ENCODE measurements around the gene PAX9.

The PAX9 gene

DNA sequence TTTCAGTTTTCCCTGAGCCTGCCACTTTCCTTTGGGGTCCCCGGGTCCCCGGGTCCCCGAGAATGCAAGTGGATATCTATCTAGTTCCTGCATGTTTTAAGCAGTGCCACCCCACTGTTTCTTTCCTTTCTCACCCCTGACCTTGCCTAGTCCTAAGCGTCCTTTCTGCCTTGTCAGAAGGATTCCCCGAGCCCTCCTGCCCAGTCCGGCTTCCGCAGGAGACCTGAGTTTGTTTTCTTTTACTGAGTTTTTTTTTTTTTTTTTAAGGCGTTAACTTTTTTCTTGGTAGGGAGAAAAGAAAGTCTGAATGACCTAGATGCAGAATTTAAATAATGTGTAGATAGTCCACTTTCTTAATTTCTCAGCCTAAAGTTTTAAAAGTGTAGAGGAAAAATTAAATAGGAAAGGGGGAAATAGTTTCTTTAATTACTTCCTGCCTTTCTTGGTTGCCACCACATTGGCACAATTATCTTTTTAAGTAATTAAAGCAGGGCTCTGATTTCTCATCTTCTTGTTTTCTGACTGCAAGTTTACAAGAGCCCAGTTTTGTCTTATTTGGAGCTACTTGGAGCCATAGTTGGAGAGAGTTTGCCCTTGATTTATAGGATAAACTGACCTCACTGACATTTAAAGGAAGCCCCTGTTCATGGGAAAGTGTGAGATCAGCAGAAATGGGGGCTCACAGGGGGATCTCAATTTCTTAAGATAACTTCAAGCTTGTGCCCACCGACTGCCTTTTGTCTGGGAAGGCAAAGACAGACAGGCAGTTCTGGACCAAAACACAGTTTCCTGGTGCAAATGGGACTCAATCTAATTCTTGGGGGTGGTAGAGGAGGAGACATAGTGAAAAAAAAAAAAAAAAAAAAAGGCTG is 2.9 kb downstream of the PAX9 start:
- peak overlapping the region; percentile 81 for H3K4me3 ChIP-seq (ENCODE audit: low read length)
- DNase-seq (ENCODE audit: low read depth) = no peak

DNA sequence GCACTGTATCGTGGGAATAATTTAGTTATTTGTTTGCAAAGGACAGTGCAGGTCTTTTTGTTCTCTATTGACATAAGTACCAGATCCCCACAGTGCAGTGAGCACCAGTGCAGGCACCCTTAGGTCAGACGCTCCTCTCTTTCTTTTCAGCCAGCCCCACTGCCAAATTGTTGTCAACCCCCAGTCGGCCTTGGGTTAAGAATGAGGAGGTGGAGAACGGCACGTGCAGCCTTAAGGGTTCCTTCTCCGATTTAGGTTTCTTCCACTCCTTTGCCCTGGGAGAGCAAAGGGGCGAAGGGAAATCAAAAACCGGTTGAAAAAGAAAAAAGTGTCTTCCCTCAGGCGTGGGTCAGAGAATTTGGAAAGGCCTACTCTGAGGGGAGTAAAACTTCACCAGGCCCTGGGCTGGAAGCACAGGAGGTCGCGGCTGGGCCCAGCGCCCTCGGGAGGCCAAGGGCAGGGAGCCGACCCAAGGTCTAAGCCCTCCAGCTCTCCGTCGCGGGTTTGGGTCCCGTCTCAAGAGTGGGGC is 4.3 kb downstream of the PAX9 start:
- H3K4me3 ChIP-seq (ENCODE audit: low read length) = peak overlapping the region; percentile 81
- TF ChIP-seq, protein P1, sequence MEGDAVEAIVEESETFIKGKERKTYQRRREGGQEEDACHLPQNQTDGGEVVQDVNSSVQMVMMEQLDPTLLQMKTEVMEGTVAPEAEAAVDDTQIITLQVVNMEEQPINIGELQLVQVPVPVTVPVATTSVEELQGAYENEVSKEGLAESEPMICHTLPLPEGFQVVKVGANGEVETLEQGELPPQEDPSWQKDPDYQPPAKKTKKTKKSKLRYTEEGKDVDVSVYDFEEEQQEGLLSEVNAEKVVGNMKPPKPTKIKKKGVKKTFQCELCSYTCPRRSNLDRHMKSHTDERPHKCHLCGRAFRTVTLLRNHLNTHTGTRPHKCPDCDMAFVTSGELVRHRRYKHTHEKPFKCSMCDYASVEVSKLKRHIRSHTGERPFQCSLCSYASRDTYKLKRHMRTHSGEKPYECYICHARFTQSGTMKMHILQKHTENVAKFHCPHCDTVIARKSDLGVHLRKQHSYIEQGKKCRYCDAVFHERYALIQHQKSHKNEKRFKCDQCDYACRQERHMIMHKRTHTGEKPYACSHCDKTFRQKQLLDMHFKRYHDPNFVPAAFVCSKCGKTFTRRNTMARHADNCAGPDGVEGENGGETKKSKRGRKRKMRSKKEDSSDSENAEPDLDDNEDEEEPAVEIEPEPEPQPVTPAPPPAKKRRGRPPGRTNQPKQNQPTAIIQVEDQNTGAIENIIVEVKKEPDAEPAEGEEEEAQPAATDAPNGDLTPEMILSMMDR (IDR thresholded peaks at IDR 0.05; ENCODE audit: insufficient read depth, low read depth, low read length, missing control alignments) = no peak
- no peak for DNase-seq (ENCODE audit: low read depth)

More for the DNA sequence above, 2.9 kb downstream of the PAX9 start:
- TF ChIP-seq, protein P1 (IDR thresholded peaks at IDR 0.05; ENCODE audit: insufficient read depth, low read depth, low read length, missing control alignments) = no peak

DNA sequence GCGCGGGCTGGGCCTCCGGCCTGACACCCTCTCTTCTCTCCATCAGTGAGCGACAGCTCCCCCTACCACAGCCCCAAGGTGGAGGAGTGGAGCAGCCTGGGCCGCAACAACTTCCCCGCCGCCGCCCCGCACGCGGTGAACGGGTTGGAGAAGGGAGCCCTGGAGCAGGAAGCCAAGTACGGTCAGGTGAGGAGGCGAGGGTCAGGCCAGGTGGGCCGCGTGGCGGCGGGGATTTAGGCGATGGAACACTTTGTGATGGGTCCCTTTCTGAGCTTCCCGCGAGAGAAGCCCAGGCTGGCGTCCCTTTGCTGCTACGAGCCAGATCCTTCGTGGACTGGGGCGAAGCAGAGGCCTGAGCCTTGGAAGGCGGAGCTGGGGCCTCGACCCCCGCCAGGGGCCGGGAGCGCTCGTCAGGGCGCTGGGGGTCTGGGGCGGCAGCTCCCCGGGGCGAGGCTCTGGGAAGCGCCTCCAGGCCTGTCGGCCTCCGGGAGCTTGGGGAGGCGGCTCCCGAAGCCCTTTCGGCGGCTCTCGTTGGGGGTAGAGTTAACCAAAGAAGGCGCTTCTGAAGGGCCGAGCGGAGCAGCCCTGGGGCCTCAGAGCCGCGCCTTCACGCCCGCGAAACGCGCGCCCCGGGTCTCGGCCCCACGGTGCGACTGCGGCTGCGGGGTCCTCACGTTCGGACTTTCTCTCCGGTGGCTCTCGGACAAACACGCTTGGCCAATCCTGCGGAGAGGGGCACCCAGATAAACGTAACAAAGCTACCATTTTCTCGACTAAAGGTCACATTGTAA is 5.0 kb downstream of the PAX9 start:
- peak overlapping the region; percentile 81 for H3K4me3 ChIP-seq (ENCODE audit: low read length)
- no peak for DNase-seq (ENCODE audit: low read depth)
- TF ChIP-seq, protein P1 (IDR thresholded peaks at IDR 0.05; ENCODE audit: insufficient read depth, low read depth, low read length, missing control alignments) = peak; percentile 25

DNA sequence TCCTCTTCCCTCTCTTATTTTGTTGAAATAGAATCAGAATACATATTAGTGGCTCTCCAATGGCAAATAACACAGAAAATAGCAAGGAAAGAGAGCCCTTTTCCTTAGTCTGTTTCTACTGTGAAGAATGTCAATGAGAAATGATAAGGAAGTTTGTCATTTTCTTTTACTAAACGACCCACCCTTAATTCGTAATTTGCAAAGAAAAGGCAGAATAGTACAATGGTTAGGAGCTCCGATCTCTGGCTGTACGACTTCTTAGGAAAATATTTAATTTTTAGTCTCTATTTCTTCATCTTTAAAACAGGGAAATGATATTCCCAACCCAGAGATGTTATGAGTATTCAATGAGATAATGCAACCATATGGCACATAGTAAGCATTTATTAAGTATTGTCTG is 6.0 kb downstream of the PAX9 start:
- TF ChIP-seq, protein P1 (IDR thresholded peaks at IDR 0.05; ENCODE audit: insufficient read depth, low read depth, low read length, missing control alignments) = no peak
- H3K4me3 ChIP-seq (ENCODE audit: low read length) = peak overlapping the region; percentile 81
- no peak for DNase-seq (ENCODE audit: low read depth)

DNA sequence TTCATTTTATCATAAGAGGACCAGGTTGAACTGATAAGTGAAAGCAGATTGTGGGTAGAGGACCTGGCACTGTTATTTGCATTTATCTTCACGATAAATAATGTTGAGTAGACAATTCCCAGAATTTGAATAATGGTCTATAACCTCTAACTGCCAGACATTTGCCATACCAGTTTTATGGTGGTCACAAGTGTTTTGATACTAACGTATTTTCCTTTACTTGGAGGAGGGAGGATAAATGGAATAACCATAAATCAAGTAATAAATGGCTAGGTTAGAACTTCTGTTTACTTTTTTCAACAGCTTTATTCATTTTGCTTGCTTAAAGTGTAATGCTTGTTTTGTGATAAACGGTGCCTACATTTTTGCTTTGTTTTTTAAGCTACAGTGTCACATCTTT is 9.5 kb downstream of the PAX9 start:
- no peak for DNase-seq (ENCODE audit: low read depth)
- TF ChIP-seq, protein P1 (IDR thresholded peaks at IDR 0.05; ENCODE audit: insufficient read depth, low read depth, low read length, missing control alignments) = no peak
- no peak overlapping the region for H3K4me3 ChIP-seq (ENCODE audit: low read length)

DNA sequence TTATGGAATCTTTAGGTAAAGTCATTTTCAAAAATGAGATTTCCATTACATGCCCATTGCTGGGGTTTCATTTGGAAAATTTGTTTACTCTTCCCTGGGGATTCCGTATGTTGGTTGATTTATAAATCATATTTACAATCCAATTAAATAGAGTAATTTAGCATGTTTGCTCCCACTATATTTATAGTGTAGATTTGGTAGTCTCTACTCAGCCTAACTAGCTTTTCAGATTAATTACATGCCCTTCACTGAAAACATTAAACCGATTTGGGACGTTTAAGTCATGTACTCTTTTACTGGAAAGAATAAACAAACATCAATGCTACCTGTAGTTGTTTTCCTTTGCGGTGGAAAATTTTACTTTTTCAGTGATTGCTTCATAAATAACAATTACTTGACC is 10.4 kb downstream of the PAX9 start:
- no peak for DNase-seq (ENCODE audit: low read depth)
- TF ChIP-seq, protein P1 (IDR thresholded peaks at IDR 0.05; ENCODE audit: insufficient read depth, low read depth, low read length, missing control alignments) = no peak
- H3K4me3 ChIP-seq (ENCODE audit: low read length) = no peak overlapping the region

Measured in epithelial cell of esophagus (primary cell).